Stimulated activated CD4-positive, alpha-beta T cell treated with anti-CD3 and anti-CD28 coated beads, Interleukin-12 subunit alpha, Interleukin-12 subunit beta, amount 100 ng/mL, for 4 hours (primary cell): ENCODE results near the gene RASSF8.

Experiments
- DNase-seq: peaks from one replicate; pipeline ENCODE4 v3.0.0-alpha.2; 2020

The RASSF8 gene, protein sequence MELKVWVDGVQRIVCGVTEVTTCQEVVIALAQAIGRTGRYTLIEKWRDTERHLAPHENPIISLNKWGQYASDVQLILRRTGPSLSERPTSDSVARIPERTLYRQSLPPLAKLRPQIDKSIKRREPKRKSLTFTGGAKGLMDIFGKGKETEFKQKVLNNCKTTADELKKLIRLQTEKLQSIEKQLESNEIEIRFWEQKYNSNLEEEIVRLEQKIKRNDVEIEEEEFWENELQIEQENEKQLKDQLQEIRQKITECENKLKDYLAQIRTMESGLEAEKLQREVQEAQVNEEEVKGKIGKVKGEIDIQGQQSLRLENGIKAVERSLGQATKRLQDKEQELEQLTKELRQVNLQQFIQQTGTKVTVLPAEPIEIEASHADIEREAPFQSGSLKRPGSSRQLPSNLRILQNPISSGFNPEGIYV

DNA sequence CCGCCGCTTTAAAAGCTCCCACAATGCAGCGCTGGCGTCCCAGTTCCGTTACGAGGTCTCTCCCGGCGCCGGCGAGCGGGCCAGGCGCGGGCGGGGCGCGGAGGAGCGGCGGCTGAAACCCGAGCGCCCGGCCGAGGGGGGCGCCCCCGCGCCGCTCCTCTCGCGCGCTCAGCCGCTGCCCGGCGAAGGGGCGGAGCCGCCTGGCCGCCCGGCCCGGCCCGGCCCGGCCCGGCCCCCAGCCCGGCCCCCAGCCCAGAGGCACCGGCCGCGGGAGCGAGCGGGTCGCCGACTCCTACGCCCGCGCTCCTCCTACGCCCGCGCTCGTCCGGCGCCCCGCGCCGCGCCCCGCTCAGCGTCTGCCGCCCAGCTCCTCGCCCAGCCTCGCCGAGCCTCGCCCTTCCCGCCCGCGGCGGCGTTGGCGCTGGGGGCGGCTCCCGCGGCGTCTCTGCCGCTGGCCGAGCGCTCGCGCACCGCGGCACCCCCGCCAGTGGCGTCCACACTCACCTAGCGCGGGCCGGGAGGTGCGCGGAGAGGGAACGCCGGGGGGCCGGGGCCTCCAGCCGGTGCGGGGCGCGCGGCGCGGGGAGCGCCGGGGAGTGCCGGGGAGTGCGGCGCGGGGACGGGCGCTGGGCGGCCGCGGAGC, at the start of gene RASSF8:
TSS of gene RASSF8 (plus strand) at position 255 of the 643 bp plus-strand sequence. CDS start 96,662 bp downstream, outside the sequence.
- DNase-seq, result peak; percentile 3

DNA sequence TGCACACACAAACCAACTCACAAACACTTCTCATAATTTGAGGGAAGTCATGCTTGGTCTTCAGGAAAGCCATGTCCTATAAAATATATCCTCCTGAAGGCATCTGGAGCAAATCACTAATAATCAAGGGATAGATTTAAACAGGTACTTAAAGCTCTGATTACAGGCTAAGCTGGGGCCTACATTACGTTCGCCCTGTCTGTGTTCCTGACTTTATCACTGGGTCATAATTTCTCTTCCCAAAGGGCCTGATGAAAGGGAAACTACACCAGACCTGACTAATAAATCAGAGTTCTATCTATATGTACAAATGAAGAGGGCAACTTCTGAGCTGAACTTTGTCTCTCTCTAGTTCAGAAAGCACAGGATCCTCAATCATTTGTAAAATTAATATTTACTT, 43.9 kb upstream of the RASSF8 start:
- no peak for DNase-seq

DNA sequence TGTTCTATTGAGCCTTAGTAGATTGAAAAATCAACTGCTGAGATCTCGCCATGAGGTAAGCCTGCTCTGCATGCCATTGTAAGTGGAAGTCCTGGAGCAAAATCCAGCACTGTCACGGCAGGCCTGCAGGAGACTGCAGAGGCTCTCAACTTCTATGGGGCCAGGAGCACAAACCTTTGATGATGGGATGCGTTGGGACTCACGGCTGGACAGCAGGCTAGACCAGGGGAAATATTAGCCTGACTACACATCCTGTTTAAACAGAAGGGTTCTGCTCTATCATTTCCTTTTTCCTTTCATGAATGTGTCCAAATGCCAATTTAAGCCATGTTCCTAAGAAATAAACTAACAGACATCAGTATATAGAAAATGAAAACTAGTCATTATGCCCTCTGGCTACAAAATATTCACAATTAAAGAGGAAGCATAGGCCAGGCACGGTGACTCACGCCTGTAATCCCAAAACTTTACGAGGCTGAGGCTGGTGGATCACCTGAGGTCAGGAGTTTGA, 33.9 kb upstream of the RASSF8 start:
- no peak for DNase-seq

DNA sequence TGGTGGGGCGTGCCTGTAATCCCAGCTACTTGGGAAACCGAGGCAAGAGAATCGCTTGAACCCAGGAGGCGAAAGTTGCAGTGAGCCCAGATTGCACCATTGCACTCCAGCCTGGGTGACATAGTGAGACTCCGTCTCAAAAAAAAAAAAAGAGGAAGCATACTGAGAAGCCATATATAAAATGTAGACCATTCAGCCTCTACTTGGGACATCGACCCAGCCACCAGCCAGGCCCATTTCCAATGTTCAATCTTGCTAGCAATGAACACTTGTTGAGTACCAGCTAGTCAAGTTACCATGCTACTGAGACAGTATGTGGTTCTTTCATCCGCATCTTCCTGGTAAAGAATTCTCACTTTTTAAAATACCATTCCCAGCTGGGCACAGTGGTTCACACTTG, 33.4 kb upstream of the RASSF8 start:
- DNase-seq, result no peak

DNA sequence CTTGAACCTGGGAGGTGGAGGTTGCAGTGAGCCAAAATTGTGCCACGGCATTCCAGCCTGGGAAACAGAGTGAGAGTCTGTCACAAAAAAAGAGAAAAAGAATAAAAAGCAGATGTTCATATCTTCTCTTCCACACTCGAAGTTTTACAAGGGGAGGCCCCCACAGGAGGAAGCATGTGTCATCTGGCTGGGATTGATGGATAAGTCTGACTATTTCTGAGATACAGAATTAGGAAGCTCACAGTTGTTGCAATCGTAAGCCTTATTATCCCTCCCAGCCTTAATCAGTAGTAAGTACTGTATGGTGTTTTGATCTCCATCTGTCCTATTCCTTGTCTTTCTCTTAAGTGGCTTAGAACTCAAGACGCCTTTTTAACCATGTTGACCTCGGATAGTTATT, 31.9 kb upstream of the RASSF8 start:
- no peak for DNase-seq

DNA sequence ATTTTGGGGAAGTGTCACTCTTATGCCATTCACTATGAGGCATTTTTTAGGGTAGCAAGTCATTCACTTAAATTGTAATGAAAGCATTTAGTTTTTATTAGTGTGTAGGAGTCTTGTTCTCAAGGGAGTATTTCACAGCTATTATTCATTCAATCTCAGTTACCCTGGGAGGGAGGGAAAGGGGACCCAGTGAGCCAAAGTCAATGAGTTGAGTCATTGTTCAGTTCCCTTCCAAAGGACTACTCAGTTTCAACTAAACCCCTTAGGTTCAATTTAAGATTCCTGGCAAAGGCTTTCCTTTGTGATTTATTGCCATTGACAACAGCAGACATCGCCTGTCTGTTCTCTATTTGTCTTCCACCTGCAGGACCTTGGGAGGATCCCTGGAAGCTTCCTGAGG, 29.3 kb upstream of the RASSF8 start:
- no peak for DNase-seq

DNA sequence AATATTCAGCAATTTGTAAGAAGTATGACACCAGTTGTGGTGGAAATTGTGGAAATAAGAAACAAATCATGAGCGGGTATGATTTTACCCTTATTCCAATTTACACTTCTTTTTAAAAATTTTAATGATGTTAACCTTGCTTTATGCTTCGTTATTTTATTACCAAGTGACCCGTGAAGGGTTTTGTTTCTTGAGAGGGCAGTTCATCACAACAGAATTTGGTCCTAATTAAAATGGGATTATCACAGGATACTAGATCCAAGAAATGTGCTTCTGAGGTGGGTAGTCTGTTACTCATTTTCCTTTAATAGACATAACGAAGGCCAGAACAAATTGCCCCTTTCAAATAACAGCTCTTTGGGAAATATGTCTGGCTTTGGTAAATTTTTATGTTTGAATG, 25.5 kb upstream of the RASSF8 start:
- DNase-seq, result no peak

DNA sequence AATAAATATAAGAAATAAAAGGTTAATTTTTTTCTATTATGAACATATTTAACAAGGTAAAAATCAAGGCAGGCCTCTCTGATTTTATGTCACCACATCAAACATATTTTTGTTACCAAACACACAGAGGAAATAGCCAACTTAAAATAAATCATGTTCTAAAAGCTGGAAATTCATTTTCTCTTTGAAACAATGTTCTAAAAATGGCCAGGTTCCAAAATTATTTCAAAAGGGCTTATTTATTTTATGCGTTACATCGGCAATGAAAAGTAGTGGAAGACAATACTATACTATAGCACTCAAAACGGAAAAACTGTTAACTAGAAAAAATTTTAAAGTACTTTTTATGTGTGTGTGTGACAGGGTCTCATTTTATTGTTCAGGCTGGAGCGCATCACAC, 24.0 kb upstream of the RASSF8 start:
- DNase-seq, result no peak

DNA sequence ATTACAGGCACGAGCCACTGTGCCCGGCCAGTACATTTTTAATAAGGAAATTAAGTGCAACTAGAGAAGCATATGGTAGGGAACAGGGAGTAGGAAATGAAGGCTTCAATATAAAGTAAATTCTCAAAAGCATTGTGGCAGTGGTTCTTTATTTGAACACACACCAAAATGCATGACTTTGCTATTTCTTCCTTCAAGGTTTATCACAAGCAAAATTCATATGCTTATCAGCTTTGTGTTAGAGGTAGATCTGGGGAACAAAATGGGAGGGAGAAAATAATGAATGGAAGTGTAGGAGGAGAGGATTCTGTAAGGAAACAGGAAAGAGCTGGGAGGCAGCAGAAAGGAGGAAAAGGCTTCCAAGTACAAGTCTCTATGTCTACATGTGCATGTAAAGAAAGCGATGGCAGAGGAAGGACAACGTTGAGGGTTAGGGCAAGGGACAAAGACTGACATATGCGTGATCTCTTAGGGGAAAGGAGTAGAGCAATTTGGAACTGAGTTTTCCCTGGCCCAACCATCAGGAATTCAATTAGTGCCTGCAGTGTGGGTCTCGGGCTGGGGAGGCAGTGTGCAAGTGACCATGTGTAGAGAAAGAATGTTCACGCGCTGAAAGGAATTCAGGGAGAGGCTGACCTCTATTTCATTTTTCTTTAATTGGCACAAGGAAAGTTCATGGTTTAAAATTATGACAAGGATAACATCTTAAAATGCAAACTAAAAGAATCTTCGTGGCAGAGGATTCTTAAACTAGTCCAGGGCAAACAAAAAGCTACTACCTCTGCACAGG, 22.9 kb upstream of the RASSF8 start:
- DNase-seq, result no peak

DNA sequence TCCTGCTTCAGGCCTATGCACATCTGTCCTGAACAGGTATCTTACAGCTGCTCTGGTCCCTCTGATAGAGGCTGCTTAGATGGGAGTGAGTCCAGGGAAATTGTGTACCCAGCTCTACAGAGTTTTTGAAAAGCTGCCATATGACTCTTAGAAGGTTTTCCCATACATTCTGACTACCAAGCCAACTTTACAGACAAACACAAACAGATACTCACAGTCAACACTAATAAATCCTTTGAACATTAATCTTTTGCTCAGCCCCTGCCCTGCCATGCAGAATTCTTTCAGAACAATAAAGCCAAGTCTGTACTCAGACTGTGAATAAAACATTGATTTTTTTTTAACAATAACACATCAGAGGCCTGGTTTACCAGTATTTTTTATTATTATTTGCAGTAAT, 21.4 kb upstream of the RASSF8 start:
- DNase-seq, result no peak

DNA sequence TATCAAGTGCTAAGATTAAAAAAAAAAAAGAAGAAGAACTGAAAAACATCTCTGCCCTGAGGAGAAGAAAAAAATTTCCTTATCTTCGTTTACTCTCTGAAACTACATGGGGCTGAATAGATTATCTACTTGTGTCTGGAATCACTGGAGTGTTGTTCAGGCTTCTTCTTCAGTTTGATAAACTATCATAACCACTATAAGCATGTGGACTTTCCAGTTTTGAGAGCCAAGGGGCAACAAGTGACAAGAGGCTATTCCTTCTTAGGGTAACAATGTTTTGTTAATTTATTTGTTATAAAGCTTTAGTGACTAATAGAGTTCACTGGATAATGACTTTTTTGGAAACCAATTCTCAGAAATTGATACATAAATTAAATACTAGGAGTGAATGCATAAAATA, 19.9 kb upstream of the RASSF8 start:
- no peak for DNase-seq

DNA sequence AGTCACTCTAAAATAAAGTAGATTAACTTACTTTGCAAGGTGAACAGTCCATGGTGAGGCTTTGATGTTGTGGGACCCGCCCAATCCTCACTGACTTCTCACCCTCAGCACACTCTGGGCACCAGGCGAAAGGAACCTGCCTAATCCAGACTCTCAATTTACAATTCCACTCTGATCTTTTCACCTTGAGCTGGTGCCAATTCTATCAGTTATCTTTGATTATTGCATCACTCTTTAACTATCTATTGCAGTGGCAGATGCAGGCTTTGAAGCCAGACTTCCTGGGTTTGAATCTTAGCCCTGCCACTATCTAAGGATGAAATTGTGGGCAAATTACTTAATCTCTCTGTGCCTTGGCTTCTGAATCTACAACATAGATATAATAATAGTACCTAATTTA, 18.9 kb upstream of the RASSF8 start:
- DNase-seq, result no peak

DNA sequence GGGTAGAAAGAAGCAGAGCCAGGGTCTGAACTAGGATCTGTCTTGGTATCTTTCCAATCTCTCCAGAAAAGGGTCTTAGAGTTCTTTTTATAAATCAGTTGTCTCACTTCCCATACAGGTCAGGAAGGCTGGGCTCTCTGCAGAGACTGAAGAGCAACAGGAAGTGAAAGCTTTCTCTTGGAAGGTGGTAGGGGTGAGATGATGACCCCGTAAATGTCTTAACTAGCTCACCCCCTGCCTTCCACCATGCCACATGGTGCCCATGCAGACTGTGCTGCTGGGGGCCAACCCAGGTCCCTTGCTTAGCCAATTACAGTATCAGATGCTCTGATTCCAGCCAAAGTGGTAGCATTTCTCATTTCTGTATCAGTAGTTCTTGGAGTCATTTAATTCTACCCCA, 17.6 kb upstream of the RASSF8 start:
- DNase-seq, result no peak

DNA sequence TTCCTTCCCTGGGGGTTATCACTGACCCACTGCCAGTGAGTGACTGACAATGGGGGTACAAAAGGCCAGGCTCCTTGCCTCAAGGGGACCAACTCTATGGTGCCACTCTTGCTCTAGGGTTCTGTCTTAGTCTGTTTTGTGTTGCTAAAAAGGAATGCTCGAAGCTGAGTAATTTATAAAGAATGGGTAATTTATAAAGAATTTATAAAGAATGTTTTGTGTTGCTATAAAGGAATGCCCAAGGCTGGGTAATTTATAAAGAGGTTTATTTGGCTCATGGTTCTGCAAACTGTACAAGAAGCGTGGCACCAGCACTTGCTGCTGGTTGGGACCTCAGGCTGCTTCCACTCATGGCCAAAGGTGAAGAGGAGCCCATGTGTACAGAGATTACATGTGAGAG, 15.8 kb upstream of the RASSF8 start:
- DNase-seq, result no peak

DNA sequence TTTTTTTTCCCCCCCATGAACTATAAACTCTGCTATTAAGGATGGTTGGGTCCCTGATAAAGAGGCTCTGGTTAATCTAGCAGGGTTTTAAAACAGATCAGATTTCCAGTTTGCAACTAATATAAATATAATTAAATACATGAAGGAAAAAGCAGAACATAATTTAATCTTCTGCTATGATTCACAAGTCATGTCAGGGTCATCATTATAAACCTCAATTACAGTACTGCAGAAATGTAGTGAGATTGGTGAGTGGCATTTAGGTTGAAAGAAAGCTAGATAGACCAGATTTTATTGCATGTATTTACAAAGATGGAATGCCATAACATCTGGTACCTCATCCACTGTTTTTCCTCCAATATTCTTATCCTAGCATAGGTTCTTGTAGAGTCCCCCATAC, 14.5 kb upstream of the RASSF8 start:
- DNase-seq, result no peak

DNA sequence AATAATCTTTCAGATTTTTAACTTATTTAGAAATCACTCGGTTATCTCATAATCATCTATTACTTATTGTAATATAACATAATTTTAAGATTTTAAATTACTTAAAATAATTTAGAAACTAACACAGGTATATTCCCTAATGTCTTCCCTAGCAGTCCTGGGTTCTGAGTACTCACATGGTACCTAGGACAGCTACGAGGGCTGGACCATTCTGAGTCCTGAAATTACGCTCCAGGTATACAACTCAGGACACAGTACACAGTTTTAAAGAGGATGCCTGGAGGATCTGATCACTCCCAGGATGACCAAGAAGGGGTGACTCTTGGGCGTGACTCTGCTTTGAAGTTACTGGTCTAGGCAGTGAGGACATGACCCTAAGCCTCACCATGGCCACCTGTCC, 9.1 kb upstream of the RASSF8 start:
- no peak for DNase-seq

DNA sequence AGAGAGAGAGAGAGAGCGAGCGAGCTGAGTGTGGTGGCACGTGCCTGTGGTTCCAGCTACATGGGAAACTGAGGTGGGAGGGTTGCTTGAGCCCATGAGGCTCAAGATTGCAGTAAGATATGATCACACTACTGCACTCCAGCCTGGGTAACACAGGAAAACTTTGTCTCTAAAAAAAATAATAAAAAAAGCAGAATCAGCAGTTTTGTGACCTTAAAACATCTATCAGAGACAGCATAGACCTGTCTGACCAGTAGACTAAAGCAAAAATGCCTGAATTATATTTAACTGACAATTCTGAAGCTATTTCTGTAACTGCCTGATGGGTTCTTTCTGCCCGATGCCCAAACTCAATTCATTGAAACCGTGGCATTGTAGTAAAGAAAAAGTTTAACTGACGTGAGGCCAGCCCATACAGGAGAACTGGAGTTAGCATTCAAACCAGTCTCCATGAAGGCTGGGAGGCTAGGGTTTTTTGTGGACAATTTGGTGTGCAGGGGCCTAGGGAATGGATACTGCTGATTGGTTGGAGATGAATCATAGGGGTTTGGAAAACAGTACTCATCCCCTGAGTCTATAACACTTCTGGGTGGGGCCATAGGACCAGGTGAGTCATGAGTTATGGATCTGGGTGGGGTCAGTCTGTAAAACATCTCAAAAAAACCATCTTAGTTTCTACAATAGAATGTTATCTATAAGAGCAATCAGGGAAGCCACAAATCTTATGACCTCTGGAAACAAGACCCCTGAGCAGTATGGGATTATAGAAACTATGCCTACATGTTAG, 8.0 kb upstream of the RASSF8 start:
- no peak for DNase-seq

DNA sequence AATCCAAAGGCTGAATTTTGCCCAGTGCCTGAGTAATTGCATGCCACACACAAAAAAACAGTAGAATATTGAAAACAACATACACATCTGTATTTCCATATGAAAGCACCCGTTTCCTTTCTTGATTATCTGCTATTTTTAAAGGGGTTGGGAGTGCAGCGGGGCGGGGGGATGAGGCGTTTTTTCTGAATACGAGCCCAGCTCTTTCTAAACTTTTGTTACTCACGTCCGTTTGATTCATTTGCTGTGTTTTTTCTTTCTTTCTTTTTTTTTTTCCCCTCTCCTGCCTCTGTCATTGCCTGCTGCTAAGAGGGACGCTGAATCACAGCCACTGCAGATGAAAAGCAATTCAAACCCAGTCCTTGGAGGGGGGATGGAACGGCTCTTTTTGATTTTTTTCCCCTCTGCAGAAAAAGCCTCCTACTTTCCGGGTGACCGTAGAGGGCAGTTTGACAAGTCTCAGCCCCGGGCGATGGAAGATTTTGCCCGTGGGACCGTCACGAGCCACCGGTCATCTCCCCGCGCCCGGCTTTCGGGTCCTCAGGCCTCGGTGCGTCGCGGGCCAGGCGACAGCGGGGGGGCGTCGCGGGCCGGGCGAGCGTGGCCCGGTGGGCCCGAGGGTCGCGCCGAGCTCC, 572 bp upstream of the RASSF8 start:
- no peak for DNase-seq

DNA sequence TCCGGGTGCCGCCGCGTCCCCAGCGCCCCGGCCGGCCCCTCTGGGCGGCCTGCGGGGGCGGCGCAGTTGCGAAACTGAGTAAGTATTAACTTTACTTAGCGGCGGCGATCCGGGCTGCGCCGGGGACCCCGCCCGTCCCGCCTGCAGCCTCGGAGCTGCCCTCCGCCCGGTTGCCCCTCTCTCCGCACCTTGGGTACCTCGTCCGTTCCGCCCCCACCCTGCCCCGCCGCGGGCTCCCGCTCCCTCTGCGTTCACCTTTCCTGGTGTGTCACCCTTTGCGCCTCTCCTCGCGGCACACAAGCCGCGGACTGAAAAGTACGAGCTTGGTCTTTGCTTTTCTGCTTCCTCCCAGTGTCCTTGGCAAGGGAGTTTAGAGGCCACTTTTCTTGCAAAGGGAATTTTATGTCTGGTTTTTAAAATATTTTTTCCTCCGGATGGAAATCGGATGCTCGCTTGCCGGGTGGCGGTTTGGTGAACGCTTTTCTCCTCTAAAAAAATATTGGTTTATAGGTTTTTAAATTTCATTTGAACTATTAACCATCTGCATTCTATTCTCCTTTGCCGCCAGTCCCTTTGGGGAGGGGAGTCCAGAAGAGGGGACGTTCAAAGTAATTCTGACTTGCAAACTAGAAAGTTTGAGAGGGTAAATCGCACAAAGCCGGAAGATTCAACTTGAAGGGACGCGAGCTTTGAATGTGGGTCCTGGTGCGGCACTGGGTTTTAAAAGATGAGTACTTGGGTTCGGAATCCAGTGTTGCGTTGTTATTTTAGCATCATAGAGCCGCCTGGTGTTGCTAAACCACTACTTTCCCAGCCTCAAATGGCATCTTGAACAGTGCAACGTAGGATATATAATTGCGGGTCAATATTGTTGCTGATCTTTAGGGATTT, 834 bp downstream of the RASSF8 start:
- DNase-seq, result peak; percentile 5

DNA sequence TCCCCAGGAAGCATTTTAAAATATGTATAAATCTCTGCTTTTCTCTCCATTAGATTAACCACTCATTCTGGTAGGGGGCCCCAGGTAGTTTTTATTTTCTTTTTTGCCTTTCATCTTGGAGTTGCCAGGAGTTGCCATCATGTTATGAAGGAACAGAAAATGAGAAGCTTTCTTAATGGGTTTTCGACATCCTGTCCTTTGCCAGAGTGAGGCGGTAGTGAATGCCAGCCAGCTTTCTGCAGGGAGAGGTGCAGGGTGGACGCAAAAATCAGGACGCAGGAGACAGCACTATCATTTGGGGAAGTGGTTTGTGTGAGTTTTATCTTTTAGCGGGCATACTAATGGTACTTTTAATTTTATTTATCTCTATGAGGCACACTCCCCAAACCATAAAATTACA, 1.7 kb downstream of the RASSF8 start:
- DNase-seq, result no peak

DNA sequence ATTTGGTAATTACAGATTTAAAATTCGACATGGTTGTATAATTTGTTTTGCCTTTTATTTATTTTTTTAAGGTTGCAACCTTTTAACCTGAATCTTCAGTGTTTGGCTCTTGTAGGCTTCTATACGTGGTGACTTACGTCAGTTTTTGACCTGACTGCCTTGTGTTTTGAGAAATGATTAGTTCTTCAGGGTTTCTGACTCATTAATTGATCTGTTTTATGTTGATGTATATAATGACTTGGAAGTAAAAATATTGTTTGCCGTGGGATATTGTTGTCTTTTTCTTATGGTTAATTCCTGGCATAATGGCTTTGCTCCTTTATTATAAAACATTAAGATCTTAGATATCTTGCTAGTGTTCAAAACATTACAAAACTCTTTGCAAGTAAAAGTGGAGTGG, 2.5 kb downstream of the RASSF8 start:
- DNase-seq, result no peak
